HUDEP-2 (cell line): Measurements from ENCODE around the gene FSIP1.

Experiments used
- DNase-seq, 76 experiments: peaks; one replicate each; lab custom pipeline; 2025; ENCODE audit not compliant: unreplicated experiment in 76 of 76; lab: John Stamatoyannopoulos, UW

Gene FSIP1

GRCh38 chr15:39792844-39793335, 10.2 kb upstream of the FSIP1 start:
- DNase-seq = no peak

GRCh38 chr15:39792025-39792843, 9.6 kb upstream of the FSIP1 start:
- DNase-seq = no peak

GRCh38 chr15:39789736-39790135, 7.1 kb upstream of the FSIP1 start:
- no peak for DNase-seq

GRCh38 chr15:39788800-39789565, 6.3 kb upstream of the FSIP1 start:
- DNase-seq = peak in 8 of 76 experiments; percentile 10 to 39 (median 18)

- no peak for DNase-seq
These were observed 5.5 kb upstream of the FSIP1 start for GRCh38 chr15:39788108-39788507.

GRCh38 chr15:39787479-39787878, 4.8 kb upstream of the FSIP1 start:
- no peak for DNase-seq

- DNase-seq = peak in 24 of 76 experiments; percentile 3 to 57 (median 24)
These were observed 3.9 kb upstream of the FSIP1 start for GRCh38 chr15:39786447-39787056.

- DNase-seq = no peak
These were observed 3.2 kb upstream of the FSIP1 start for GRCh38 chr15:39785841-39786240.

GRCh38 chr15:39785139-39785538, 2.5 kb upstream of the FSIP1 start:
- DNase-seq = no peak

GRCh38 chr15:39784638-39785037, 2.0 kb upstream of the FSIP1 start:
- DNase-seq = no peak

GRCh38 chr15:39784125-39784524, 1.5 kb upstream of the FSIP1 start:
- no peak for DNase-seq

- DNase-seq = peak in 1 of 76 experiments; percentile 23
These were observed 691 bp upstream of the FSIP1 start for GRCh38 chr15:39783244-39783820.

- DNase-seq = no peak
These were observed 706 bp downstream of the FSIP1 start for GRCh38 chr15:39781967-39782302.

- no peak for DNase-seq
These were observed 1.3 kb downstream of the FSIP1 start for GRCh38 chr15:39781147-39781966.

GRCh38 chr15:39778021-39778420, 4.6 kb downstream of the FSIP1 start:
- no peak for DNase-seq

GRCh38 chr15:39777496-39777895, 5.1 kb downstream of the FSIP1 start:
- no peak for DNase-seq

- DNase-seq = no peak
These were observed 6.6 kb downstream of the FSIP1 start for GRCh38 chr15:39776068-39776467.

- no peak for DNase-seq
These were observed 7.9 kb downstream of the FSIP1 start for GRCh38 chr15:39774688-39775267.

- no peak for DNase-seq
These were observed 11.6 kb downstream of the FSIP1 start for GRCh38 chr15:39770748-39771689.
